Loucy (cell line): ENCODE measurements around the gene PLEKHG4.

ENCODE experiments used
- H2AFZ ChIP-seq: fragments of 200-600 bp; sonication (generic); 2 replicates; pipeline ENCODE4 v1.6.0; 2016; ENCODE audit warnings: antibody characterized with exemption, mild to moderate bottlenecking, low read length, moderate library complexity
- H3F3A ChIP-seq: fragments of 200-600 bp; 2 replicates; pipeline ENCODE4 v1.6.0; 2016; ENCODE audit warnings: antibody characterized with exemption, low read depth, mild to moderate bottlenecking
- H3K27me3 ChIP-seq: fragments of 200-600 bp; sonication (generic); 2 replicates; pipeline ENCODE4 v1.6.1; 2014; ENCODE audit warnings: low read length, mild to moderate bottlenecking; ENCODE audit not compliant: insufficient read depth, poor library complexity, severe bottlenecking
- H3K36me3 ChIP-seq: fragments of 200-600 bp; sonication (generic); 2 replicates; pipeline ENCODE4 v1.6.1; 2016; ENCODE audit warnings: low read length; ENCODE audit not compliant: insufficient read depth
- H3K4me1 ChIP-seq: fragments of 200-600 bp; sonication (generic); 2 replicates; pipeline ENCODE4 v1.5.1; 2014; ENCODE audit warnings: low read length, mild to moderate bottlenecking; ENCODE audit not compliant: insufficient read depth, poor library complexity, severe bottlenecking
- H3K4me2 ChIP-seq: fragments of 200-600 bp; sonication (generic); 2 replicates; pipeline ENCODE4 v1.6.0; 2014; ENCODE audit warnings: antibody characterized with exemption, low read length, low read depth, mild to moderate bottlenecking; ENCODE audit not compliant: poor library complexity, severe bottlenecking
- H3K4me3 ChIP-seq: fragments of 200-600 bp; sonication (generic); 2 replicates; pipeline ENCODE4 v1.5.1; 2014; ENCODE audit warnings: low read length, mild to moderate bottlenecking, mixed read lengths; ENCODE audit not compliant: poor library complexity, severe bottlenecking
- H3K79me2 ChIP-seq: fragments of 200-600 bp; sonication (generic); 2 replicates; pipeline ENCODE4 v1.6.1; 2014; ENCODE audit warnings: low read length; ENCODE audit not compliant: insufficient read depth
- H3K9ac ChIP-seq: fragments of 200-600 bp; sonication (generic); 2 replicates; pipeline ENCODE4 v1.6.0; 2014; ENCODE audit warnings: mild to moderate bottlenecking, low read depth, low read length, moderate library complexity; ENCODE audit not compliant: poor library complexity, severe bottlenecking
- H3K9me2 ChIP-seq: fragments of 200-600 bp; sonication (generic); replicated peaks from 2 replicates; pipeline ENCODE4 v1.6.1; 2016; ENCODE audit warnings: low read depth, low read length, mixed read lengths
- H3K9me3 ChIP-seq: fragments of 200-600 bp; sonication (generic); 2 replicates; pipeline ENCODE4 v1.6.1; 2014; ENCODE audit warnings: mild to moderate bottlenecking, antibody characterized with exemption, low read length, low read depth; ENCODE audit not compliant: insufficient read depth
- H4K20me1 ChIP-seq: fragments of 200-600 bp; sonication (generic); 2 replicates; pipeline ENCODE4 v1.6.0; 2014; ENCODE audit warnings: antibody characterized with exemption, low read length, mild to moderate bottlenecking; ENCODE audit not compliant: insufficient read depth, poor library complexity, severe bottlenecking
- EZH2phosphoT487 ChIP-seq: fragments of 200-600 bp; IDR thresholded peaks from 2 replicates; pipeline ENCODE4 v1.6.1; 2018; ENCODE audit warnings: antibody characterized with exemption, mild to moderate bottlenecking, moderate library complexity, borderline replicate concordance
- TF ChIP-seq, protein P1 (sequence below): fragments of 200-600 bp; sonication (generic); conservative IDR thresholded peaks from 2 replicates; pipeline ENCODE4 v1.5.1; 2014; ENCODE audit warnings: mild to moderate bottlenecking, antibody characterized with exemption, low read length

Gene PLEKHG4

DNA sequence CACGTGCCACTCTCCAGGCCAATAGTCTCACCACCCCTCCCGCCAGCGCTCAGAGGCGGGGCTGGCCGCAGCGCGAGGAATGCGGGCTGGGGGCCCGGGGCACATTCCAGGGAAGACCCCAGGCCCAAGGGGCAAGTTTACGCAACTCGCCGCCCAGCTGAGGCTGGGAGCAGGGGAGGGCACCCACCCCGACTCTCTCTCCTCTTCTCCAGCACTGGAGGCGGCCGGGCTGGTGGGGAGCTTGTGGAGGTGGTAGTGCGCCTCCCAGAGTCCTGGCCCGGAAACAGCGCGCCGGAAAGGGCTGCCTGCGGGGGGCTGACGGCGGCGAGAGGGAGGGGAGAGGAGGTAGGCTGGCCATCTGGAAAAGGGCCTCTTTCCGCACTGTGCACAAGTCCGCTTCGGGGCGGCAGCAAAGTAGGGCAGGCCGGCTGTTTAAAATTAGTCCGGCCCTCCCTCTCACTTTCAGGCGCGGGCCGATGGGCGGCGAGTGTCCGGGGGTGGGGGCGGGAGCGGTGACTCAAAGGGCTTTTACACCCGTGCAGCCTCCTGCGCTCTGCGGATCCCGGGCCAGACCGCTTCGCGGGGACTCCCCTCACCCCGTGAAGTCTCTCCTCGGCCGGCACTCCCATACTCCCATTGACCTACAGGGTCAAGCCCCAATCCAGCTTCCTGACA lies 33.1 kb upstream of the PLEKHG4 start:
- H3K9me3 ChIP-seq: no peaks in the 10 kb centered on the region
- peaks cover 46% of the 10 kb centered on the region; the same call in 1 of the 2 replicates for H3K79me2 ChIP-seq
- no peaks in the 10 kb centered on the region for H3K27me3 ChIP-seq
- H3K9me2 ChIP-seq: no peaks in the 10 kb centered on the region
- H3F3A ChIP-seq: peaks cover 8% of the 10 kb centered on the region
- H3K36me3 ChIP-seq: no peaks in the 10 kb centered on the region
- peak overlapping the region; percentile 83 for H3K9ac ChIP-seq
- H2AFZ ChIP-seq: peak overlapping the region; percentile 86
- no peak for TF ChIP-seq EZH2phosphoT487
- TF ChIP-seq, protein P1, sequence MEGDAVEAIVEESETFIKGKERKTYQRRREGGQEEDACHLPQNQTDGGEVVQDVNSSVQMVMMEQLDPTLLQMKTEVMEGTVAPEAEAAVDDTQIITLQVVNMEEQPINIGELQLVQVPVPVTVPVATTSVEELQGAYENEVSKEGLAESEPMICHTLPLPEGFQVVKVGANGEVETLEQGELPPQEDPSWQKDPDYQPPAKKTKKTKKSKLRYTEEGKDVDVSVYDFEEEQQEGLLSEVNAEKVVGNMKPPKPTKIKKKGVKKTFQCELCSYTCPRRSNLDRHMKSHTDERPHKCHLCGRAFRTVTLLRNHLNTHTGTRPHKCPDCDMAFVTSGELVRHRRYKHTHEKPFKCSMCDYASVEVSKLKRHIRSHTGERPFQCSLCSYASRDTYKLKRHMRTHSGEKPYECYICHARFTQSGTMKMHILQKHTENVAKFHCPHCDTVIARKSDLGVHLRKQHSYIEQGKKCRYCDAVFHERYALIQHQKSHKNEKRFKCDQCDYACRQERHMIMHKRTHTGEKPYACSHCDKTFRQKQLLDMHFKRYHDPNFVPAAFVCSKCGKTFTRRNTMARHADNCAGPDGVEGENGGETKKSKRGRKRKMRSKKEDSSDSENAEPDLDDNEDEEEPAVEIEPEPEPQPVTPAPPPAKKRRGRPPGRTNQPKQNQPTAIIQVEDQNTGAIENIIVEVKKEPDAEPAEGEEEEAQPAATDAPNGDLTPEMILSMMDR: peak; percentile 44
- peaks cover 19% of the 10 kb centered on the region for H4K20me1 ChIP-seq
- peaks cover 77% of the 10 kb centered on the region for H3K4me1 ChIP-seq
- H3K4me3 ChIP-seq: peak overlapping the region; percentile 88
- peak overlapping the region; percentile 99 for H3K4me2 ChIP-seq

- Histone ChIP-seq H3K9me2 (no peaks in the 10 kb centered on the region), H3K9ac (peak overlapping the region; percentile 83), H3F3A (peaks cover 8% of the 10 kb centered on the region), H3K27me3 (no peaks in the 10 kb centered on the region), H3K4me2 (peak overlapping the region; percentile 99), H3K9me3 (no peaks in the 10 kb centered on the region), H3K4me3 (peak overlapping the region; percentile 88), H3K36me3 (no peaks in the 10 kb centered on the region), H3K79me2 (peaks cover 40% of the 10 kb centered on the region; the same call in 1 of the 2 replicates), H3K4me1 (peaks cover 71% of the 10 kb centered on the region), H4K20me1 (peaks cover 19% of the 10 kb centered on the region), H2AFZ (peak overlapping the region; percentile 86)
- no peak for TF ChIP-seq EZH2phosphoT487
- TF ChIP-seq, protein P1: no peak
Observed at GRCh38 chr16:67246756-67247191, 32.6 kb upstream of the PLEKHG4 start.

DNA sequence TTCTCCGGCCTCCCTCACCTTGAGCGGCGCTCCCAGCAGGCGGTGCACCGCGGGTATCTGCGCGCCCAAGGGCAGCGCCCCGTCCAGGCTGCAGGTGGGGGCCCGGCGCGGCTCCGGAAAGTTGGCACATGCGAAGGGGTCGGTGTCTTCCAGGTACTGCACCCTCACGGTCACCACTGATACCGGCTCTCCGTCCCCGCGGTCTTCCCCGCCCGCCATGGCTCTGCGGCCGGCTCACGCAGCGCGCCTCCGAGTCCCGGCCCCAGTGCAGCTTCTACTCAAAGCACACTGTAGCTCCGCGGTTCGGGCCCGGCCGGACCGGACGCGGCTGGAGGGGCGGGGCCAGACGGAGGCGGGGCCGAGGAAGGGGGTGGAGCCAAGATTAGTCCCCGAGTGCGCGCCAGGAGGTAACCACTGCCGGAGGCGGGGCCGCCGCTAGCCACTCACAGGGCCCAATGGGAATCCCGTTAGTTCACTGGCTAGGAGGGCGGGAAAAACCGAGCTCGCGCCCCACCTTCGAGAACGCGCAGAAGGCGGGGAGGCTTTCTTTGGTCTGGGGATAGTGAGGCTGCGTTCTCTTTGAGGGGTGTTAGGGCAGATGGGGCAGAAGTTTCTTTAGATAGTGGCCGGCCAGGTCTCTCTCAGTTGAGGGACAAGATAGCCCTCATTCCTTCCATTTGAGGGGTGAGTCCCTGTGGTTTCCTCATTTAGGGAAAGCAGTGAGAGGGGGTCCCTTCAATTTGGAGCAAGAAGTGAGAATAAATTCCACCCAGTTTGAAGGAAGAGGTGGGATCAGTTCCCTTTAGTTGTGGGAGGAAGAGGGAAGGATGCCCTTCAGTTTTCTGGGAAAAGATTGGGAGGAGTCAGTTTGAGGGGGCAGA lies 31.9 kb upstream of the PLEKHG4 start, which contains the start of gene FHOD1:
Gene FHOD1, minus strand, starts transcription at position 290 of the 881 bp plus-strand sequence. Its CDS starts 71 bp downstream, at position 219.
- peaks cover 33% of the 10 kb centered on the region; the same call in 1 of the 2 replicates for H3K79me2 ChIP-seq

More for the DNA sequence above, 31.9 kb upstream of the PLEKHG4 start, which contains the start of gene FHOD1:
- H3K9ac ChIP-seq: peak within 1 kb of the TSS; percentile 83
- peak within 1 kb of the TSS; percentile 86 for H2AFZ ChIP-seq
- no peaks in the 10 kb centered on the region for H3K27me3 ChIP-seq
- H3K4me3 ChIP-seq: peak within 1 kb of the TSS; percentile 88
- H3K36me3 ChIP-seq: no peaks in the 10 kb centered on the region
- TF ChIP-seq EZH2phosphoT487: no peak
- H3K4me1 ChIP-seq: peaks cover 64% of the 10 kb centered on the region
- H3F3A ChIP-seq: peaks cover 8% of the 10 kb centered on the region
- H3K9me2 ChIP-seq: no peaks in the 10 kb centered on the region
- peak within 1 kb of the TSS; percentile 99 for H3K4me2 ChIP-seq
- no peaks in the 10 kb centered on the region for H3K9me3 ChIP-seq
- H4K20me1 ChIP-seq: peaks cover 19% of the 10 kb centered on the region
